WERI-Rb-1 (cell line): ENCODE data around the gene ICAM3.

Source experiments
- DNase-seq: peaks from one replicate; pipeline ENCODE4 v3.0.0-alpha.2; 2020
- H3K27ac ChIP-seq: fragments of 250-450 bp; sonication (Bioruptor Pico); 2 replicates; pipeline ENCODE4 v1.5.1; 2020; ENCODE audit warnings: mild to moderate bottlenecking, moderate library complexity
- H3K27me3 ChIP-seq: fragments of 250-450 bp; sonication (Bioruptor Pico); 2 replicates; pipeline ENCODE4 v1.5.1; 2021; ENCODE audit warnings: mild to moderate bottlenecking, low read depth, moderate library complexity; ENCODE audit not compliant: insufficient read depth, severe bottlenecking
- H3K36me3 ChIP-seq: fragments of 250-450 bp; sonication (Bioruptor Pico); 2 replicates; pipeline ENCODE4 v1.5.1; 2020; ENCODE audit warnings: mild to moderate bottlenecking, moderate library complexity
- H3K4me3 ChIP-seq: 2 replicates; pipeline ENCODE4 v1.5.1; 2011; ENCODE audit warnings: low read depth, mild to moderate bottlenecking, control low read depth, low read length
- H3K9me3 ChIP-seq: fragments of 250-450 bp; sonication (Bioruptor Pico); 2 replicates; pipeline ENCODE4 v1.5.1; 2021; ENCODE audit warnings: mild to moderate bottlenecking, moderate library complexity; ENCODE audit not compliant: severe bottlenecking
- TF ChIP-seq, protein P1 (sequence below): IDR thresholded peaks from 2 replicates; pipeline ENCODE4 v1.5.1; 2011; ENCODE audit warnings: low read depth, mild to moderate bottlenecking, control low read depth, inconsistent platforms, low read length

Gene ICAM3

DNA sequence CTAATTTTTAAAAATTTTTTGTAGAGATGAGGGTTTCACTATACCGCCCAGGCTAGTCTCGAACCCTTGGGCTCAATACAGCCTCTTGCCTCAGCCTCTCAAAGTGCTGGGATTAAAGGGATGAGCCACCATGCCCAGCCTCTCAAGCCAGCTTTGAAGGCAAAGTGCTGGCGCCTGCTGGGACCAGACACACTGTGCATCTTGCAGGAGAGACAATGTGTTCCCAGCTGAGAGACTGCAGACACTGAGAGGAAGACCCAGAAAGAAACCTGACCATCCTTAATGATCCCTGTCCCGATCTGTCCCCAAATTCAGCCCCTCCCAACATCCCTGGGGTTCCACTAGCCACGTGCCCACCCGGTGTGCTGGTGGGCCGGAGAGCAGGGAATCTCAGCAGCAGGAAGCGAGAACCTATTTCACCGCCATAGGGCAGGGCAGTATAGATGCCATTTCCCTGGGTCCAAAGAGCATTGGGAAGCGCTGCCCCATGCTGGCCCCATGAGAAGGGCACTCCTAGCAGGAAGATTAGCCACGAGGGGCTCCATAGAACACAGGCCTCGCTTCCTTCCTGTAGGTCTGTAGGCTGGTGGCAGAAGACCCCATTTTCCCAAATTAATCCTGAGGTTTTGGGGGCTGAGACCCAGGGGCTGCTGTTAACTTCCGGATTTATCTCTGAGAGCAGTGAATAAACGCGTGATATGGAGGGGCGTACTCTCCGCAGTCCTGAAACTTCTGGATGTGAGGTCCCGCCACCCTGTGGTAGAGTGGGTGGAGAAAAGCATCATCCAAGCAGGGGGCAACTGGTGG is 7.1 kb downstream of the ICAM3 start:
- Histone ChIP-seq H3K27me3 (no peaks in the 10 kb centered on the region), H3K4me3 (peak overlapping the region; percentile 74), H3K9me3 (no peaks in the 10 kb centered on the region), H3K36me3 (peaks cover 60% of the 10 kb centered on the region), H3K27ac (peak overlapping the region; percentile 99)
- no peak for DNase-seq
- TF ChIP-seq, protein P1, sequence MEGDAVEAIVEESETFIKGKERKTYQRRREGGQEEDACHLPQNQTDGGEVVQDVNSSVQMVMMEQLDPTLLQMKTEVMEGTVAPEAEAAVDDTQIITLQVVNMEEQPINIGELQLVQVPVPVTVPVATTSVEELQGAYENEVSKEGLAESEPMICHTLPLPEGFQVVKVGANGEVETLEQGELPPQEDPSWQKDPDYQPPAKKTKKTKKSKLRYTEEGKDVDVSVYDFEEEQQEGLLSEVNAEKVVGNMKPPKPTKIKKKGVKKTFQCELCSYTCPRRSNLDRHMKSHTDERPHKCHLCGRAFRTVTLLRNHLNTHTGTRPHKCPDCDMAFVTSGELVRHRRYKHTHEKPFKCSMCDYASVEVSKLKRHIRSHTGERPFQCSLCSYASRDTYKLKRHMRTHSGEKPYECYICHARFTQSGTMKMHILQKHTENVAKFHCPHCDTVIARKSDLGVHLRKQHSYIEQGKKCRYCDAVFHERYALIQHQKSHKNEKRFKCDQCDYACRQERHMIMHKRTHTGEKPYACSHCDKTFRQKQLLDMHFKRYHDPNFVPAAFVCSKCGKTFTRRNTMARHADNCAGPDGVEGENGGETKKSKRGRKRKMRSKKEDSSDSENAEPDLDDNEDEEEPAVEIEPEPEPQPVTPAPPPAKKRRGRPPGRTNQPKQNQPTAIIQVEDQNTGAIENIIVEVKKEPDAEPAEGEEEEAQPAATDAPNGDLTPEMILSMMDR = no peak

DNA sequence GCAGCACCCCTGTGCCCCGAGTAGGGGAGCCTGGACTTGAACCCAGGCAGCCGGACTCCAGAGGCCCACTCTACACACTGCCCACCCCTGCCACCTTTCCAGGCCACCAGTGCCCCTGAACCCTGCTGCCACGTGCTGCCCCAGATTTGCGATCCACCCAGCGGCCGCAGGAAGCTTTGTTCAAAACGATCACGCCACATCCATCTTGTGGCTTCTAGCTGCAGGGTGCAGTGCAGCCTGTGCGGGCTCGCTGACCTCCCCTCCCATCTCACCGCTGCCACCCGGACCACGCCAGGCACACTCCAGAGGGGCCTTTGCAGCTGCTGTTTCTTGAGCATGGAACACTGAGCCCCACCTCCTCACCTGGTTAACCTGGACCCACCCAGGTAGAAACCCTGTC is 9.9 kb downstream of the ICAM3 start:
- Histone ChIP-seq H3K9me3 (no peaks in the 10 kb centered on the region), H3K27me3 (no peaks in the 10 kb centered on the region), H3K4me3 (no peak overlapping the region), H3K27ac (no peak overlapping the region), H3K36me3 (peaks cover 83% of the 10 kb centered on the region)
- no peak for DNase-seq
- TF ChIP-seq, protein P1 = no peak

DNA sequence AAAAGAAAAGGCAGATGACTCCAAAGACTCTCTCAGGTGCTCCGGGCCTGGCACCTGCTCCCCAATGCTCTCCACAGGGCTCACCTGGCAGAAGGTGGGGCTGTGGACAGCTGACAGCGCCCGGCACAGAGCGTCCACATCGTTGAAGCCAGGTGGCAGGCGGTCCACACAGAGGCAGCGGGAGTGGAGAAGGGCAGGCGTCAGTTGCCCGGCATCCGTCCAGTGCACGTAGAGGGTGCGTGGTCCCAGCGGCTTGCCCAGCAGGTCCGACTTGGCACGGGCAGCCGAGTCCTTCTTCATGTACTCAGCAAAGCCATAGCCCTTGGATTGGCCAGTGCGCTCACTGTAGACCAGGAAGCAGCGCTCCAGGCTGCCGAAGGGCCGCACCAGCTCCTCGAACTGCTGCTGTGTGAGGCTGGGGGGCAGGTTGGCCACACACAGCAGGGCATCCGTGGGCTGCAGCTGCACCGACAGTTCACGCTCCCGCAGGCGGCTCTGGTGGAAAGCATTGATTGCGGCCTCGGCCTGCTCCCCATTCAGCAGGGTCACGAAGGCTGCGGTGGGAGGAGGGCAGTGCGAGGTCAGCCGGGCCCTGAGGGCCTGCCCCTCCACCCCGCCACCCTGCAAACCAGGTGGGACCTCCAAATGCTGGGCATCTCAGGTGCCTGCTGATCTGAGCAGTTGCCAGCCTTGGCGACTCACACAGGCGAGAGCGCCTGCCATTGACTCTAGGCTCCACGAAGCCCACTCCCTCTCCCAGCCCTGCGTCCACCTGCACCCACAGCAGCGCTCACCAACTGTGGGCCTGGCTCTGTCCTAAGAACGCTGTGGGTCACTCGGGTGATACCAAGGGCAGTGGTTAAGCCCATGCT is 10.6 kb downstream of the ICAM3 start:
- Histone ChIP-seq H3K27me3 (no peaks in the 10 kb centered on the region), H3K27ac (no peak overlapping the region), H3K9me3 (no peaks in the 10 kb centered on the region), H3K4me3 (no peak overlapping the region), H3K36me3 (peaks cover 86% of the 10 kb centered on the region)
- TF ChIP-seq, protein P1 = no peak
- DNase-seq = no peak

DNA sequence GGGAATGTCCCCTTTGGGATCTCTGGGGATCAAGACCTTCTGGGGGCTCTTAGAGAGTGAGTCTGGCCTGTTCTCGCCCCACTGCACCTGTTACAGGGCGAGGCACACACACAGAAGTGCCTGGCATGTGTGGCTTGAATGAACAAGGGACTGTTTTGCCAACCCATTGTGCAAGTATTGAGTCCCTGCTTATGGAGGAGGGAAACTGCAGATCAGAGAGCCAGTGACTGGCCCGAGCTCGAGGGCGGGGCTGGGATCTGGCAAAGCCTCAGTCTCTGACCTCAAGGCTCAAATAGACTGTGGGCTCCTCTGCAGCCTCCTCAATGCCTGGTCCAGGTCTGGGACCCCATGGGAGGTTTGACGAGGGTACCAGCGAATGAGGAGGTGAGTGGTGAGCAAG is 11.6 kb downstream of the ICAM3 start:
- Histone ChIP-seq H3K36me3 (peaks cover 91% of the 10 kb centered on the region), H3K27ac (no peak overlapping the region), H3K4me3 (no peak overlapping the region), H3K27me3 (no peaks in the 10 kb centered on the region), H3K9me3 (no peaks in the 10 kb centered on the region)
- TF ChIP-seq, protein P1 = no peak
- no peak for DNase-seq

DNA sequence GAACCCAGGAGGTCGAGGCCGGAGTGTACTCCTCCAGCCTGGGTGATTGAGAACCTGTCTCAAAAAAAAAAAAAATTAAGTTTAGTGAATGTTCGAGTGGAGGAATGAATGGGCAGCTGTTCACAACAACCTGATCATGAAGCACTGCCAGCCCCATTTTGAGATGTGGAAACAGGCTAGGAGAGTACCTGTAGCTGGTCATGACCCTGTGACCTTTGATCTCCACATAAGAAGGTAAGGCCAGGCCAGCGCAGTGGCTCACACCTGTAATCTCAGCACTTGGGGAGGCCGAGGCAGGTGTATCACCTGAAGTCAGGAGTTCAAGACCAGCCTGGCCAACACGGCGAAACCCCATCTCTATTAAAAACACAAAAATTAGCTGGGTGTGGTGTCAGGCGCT is 13.7 kb downstream of the ICAM3 start:
- Histone ChIP-seq H3K9me3 (no peaks in the 10 kb centered on the region), H3K4me3 (no peak overlapping the region), H3K27ac (no peak overlapping the region), H3K27me3 (no peaks in the 10 kb centered on the region), H3K36me3 (peaks cover 97% of the 10 kb centered on the region)
- TF ChIP-seq, protein P1 = no peak
- no peak for DNase-seq
